GM21528 (cell line): Measurements from ENCODE around the gene PRDM13.
"Not testable (repeated sequence)": the region's sequence is repeated elsewhere in the genome, so short reads cannot be mapped to it uniquely, and the experiment has no call there.

Experiments
- ATAC-seq: cut with Tn5 transposase; IDR thresholded peaks from one replicate; pipeline ENCODE4 v1.9.1; 2021; ENCODE audit warnings: mild to moderate bottlenecking, moderate library complexity; ENCODE audit not compliant: unreplicated experiment, low FRiP score

PRDM13 gene

DNA sequence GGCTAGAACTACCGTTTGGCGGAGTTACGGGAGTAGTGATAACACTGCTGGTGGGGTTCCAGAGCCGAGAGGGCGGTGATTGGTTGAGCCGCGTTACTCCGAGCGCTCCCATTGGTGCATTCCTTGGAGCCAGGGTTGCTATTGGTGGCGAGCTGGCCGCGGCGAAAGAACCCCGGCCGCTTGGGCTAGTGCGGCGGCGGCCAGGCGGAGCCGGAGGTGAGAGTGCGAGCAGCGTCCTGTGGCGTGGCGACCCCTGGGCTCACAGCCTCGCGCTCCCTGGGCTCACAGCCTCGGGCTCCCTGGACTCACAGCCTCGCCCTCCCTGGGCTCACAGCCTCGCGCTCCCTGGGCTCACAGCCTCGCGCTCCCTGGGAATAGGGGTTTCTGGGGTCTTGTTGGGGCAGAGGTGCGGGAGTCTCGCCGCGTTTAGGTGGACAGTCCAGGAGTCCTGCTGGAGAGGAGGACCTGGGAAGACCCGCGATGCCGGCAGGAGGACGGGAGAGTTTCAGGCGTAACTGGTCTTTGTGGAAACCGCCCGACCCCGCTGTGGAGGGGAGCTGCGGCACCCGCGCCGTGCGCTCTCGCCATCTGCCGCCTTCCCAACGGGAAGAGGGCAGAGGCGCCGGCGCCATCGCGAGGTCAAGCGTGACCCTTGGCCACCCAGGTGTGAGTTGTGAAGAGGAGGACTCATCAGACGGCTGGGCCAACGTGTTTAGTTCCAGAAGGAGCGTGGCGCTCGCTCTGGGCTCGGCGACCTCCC is 12.2 kb downstream of the PRDM13 start:
- ATAC-seq, result no peak

DNA sequence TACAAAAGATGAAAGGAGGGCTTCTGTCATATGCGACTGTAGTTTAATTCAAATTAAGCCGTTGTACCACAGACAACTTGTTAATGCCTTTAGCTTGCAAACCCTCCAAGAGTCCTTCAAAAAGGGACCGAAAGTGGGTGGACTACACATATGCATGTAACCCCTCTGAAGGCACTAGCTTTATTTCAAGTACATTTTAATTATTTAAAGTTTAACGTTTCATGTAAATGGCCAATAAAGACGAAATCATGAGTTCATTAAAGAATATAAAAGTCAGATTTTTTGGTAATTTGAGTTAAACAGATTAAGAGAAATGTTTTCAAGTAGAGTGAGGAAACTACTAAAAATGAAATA is 12.8 kb downstream of the PRDM13 start:
- ATAC-seq, result no peak

DNA sequence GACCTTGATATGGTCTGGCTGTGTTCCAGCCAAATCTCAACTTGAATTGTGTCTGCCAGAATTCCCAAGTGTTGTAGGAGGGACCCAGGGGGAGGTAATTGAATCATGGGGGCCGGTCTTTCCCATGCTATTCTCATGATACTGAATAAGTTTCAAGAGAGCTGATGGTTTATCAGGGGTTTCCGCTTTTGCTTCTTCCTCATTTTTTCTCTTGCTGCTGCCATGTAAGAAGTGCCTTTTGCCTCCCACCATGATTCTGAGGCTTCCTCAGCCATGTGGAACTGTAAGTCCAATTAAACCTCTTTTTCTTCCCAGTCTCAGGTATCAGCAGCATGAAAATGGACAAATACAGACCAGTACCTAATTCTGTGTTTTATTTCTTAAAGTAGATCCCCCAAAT is 15.4 kb downstream of the PRDM13 start:
- ATAC-seq, result not testable (repeated sequence)

DNA sequence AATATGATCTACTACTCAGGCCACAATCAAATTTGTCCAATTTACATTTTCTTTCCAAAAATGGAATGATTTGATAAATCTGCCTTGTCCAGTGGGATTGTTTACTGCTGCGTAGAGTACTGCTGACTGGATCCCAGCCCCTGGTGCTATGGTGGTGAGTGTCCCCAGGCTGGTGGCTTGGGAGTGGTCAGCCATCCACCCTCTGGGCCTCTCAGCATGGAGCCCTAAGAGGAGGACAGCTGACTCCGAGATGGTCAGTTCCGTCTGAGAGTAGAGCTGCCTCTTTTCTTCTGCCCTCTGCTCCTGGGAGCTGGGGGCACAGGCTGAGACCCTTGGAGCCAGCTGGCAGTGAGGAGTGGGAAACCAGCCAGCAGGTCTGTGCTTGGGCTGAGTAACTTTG is 22.7 kb downstream of the PRDM13 start:
- ATAC-seq, result no peak

DNA sequence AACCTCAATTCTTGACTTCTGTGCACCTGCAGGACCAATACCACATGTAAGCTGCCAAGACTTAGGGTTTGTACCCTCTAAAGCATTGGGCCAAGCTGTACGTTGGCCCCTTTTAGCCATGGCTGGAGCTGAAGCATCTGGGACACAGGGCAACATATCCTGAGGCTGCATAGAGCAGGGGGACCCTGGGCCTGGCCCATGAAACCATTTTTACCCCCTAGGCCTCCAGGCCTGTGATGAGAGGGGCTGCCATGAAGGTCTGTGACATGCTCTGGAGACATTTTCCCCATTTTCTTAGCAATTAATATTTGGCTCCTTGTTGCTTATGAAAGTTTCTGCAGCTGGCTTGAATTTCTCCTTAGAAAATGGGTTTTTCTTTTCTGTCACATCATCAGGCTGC is 31.0 kb downstream of the PRDM13 start:
- ATAC-seq, result no peak

DNA sequence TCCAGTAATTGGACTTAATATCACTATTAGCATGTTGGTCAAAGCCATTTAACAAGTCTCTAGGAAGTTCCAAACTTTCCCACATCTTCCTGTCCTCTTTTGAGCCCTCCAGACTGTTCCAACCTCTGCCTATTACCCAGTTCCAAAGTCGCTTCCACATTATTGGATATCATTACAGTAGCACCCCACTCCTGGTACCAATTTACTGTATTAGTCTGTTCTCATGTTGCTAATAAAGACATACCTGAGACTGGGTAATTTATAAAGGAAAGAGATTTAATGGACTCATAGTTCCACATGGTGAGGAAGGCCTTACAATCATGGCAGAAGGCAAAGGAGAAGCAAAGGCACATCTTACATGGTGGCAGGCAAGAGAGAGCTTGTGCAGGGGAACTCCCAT is 31.7 kb downstream of the PRDM13 start:
- not testable (repeated sequence) for ATAC-seq

DNA sequence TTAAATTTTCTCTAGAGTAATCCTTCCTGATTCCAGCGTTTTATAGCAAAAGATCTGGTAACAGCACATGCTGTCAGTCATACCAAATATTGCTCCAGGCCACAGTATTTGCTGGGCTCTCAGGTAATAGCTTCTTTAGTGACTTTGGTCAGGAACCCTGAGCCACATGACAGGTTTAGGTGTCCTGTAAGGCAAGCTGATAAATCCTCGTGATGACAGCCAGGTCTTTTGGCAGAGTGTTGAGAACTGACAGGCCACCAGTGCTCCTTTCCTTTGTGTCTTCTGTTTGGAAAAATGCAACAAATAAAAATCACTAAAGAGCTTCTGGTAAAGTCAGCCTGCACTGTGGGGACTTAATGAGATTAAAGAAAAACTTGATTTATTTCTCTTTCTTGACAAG is 34.6 kb downstream of the PRDM13 start:
- no peak for ATAC-seq

DNA sequence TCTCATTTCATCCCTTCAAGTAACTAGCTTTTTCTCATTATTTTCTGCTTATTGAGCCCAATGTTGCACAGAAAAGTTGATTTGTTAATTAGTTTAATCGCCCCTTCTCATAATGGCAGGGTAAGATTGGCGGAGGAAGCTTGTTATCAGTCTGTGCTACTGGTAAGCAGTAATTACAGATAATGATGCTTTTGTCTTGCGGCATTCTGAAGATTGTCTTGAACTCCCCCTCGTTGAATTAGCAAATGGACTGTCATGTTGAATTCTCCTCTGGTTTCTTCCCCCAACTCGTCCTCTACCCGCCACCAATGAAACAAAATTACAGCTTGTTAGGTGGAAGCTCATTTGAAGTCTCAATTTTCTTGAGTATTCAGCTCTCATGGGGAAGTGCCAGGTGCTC is 39.4 kb downstream of the PRDM13 start:
- ATAC-seq, result no peak

DNA sequence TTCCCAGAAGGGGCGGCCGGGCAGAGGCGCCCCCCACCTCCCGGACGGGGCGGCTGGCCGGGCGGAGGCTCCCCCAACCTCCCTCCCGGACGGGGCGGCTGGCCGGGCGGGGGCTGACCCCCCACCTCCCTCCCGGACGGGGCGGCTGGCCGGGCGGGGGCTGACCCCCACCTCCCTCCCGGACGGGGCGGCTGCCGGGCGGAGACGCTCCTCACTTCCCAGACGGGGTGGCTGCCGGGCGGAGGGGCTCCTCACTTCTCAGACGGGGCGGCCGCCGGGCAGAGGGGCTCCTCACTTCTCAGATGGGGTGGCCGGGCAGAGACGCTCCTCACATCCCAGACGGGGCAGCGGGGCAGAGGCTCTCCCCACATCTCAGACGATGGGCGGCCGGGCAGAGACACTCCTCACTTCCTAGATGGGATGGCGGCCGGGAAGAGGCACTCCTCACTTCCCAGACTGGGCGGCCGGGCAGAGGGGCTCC is 43.5 kb downstream of the PRDM13 start:
- not testable (repeated sequence) for ATAC-seq

DNA sequence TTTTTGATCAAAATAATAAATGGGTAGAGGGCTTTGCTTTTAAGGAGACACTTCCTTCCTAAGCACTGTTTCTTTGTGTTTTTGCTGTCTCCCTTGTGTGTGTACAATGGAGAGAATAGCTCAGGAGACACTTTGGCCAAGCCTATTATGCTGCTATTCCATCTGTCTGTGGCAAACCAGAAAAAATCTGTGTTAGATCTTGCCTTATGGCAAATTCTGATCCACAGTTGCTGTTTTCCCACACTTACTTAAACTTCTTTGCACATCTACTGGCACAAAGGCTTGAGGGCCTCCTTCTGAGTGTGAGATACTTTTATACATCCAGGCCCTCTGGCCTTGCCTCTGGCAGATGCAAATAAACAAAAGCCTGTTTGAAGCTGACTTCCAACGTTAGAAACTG is 53.6 kb downstream of the PRDM13 start:
- ATAC-seq, result no peak

DNA sequence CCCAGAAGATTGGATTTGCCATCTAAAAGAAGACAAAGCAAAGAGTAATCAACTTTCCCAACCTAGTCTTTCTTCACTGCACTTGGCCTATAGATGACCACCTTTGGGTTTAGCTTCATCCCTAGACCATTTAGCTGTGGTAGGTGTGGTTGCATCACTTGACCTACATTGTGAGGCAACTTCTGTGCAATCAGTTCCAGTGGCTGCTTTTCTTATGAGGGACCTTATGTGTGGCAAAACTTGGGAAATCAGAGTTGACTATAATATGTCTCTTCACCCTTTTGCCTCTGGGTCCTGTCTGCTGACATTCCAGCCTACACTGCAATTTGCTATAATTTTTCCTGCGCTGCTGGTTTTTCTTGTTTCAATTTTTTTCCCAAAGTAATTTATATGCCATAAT is 55.2 kb downstream of the PRDM13 start:
- no peak for ATAC-seq

DNA sequence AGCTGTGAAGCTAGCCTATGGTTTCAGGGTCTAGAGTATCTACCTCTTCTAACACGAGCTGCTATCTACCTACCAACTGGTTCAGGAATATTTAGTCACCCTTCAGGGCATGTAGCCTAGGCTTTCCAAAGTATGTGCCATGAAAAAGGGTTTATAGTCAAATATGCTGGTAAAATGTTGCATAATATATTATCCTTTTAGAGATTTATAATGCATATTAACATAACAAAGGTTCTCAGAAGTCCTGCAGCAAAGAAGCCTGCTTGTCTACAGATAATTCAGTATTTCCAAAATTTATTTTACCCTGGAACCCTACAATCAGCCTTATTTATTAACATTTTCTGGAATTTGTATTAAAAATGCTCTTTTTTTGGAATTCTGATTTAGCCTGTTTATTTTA is 56.0 kb downstream of the PRDM13 start:
- ATAC-seq, result no peak
